RWPE2 (cell line): ENCODE results near the gene ADRA2B.

Experiments used
- ATAC-seq: fragments of 200-7000 bp; cut with Tn5 transposase; 3 replicates; pipeline ENCODE4 v1.9.1; 2021; ENCODE audit warnings: low read depth
- DNase-seq: peaks from one replicate; pipeline ENCODE4 v3.0.0-alpha.2; 2020; ENCODE audit warnings: low spot score
- H3K27ac ChIP-seq: fragments of 450-650 bp; 2 replicates; pipeline ENCODE4 v1.5.1; 2017; ENCODE audit warnings: mild to moderate bottlenecking; ENCODE audit not compliant: poor library complexity, severe bottlenecking
- H3K27me3 ChIP-seq: fragments of 250-450 bp; sonication (Bioruptor Pico); 2 replicates; pipeline ENCODE4 v1.5.1; 2021; ENCODE audit warnings: mild to moderate bottlenecking, moderate library complexity; ENCODE audit not compliant: insufficient read depth, poor library complexity, severe bottlenecking
- H3K36me3 ChIP-seq: fragments of 250-450 bp; sonication (Bioruptor Pico); 2 replicates; pipeline ENCODE4 v1.5.1; 2020; ENCODE audit warnings: low read depth, mild to moderate bottlenecking, moderate library complexity
- H3K4me1 ChIP-seq: fragments of 250-450 bp; sonication (Bioruptor Pico); 2 replicates; pipeline ENCODE4 v1.5.1; 2021; ENCODE audit warnings: mild to moderate bottlenecking, moderate library complexity; ENCODE audit not compliant: insufficient read depth, poor library complexity, severe bottlenecking
- H3K4me3 ChIP-seq: fragments of 250-450 bp; sonication (Bioruptor Pico); 2 replicates; pipeline ENCODE4 v1.5.1; 2021; ENCODE audit warnings: mild to moderate bottlenecking, moderate library complexity; ENCODE audit not compliant: severe bottlenecking
- H3K9me3 ChIP-seq: fragments of 250-450 bp; sonication (Bioruptor Pico); 2 replicates; pipeline ENCODE4 v1.5.1; 2021; ENCODE audit warnings: mild to moderate bottlenecking, moderate library complexity; ENCODE audit not compliant: severe bottlenecking
- TF ChIP-seq, protein P1 (sequence below): fragments of 450-650 bp; IDR thresholded peaks from one replicate; pipeline ENCODE4 v1.5.1; 2017; ENCODE audit warnings: mild to moderate bottlenecking, moderate library complexity; ENCODE audit not compliant: poor library complexity, severe bottlenecking

Gene ADRA2B

DNA sequence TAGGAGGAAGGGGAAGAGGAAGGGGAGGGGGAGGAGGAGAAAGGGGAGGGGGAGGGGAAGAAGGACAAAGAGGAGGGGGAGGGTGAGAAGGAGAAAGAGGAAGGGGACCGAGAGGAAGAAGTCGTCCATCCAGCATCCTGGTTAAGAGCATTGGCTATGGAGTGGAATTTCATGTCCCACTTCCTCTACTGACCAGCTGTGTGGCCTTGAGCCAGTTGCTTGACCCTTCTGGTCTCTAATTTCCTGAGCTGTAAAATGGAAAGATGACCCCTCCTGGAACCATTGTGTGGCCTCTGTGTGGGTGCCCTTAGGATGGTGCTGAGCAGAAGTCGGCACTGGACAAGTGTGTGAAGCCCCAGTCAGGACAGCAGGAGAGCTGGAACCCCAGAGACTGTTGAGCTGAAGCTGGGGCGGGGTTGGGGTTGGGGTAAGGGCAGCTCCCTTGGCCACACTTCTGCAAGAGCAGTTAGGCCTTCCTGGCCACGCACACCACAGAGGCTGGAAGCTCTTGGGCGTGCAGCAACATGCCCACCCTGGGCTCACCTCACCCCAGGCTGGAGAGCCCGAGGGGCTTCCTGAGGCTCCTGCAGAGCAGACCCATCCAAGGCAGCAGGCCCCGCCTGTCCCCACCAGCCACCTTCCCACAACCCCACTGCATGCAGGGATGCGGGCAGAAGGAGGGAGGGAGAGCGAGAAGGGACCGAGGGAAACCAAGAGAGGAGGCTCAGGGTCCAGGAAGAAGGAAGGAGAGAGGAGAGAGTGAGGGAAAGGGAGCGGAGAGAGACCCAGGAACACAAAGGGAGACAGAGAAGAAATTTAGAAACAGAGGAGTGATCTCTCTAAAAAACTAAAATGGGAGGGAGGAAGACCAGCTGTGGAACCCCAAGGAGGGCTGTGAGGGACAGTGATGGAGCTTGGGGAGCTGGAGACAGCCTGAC is 16.2 kb downstream of the ADRA2B start:
- Histone ChIP-seq H3K27me3 (no peaks in the 10 kb centered on the region), H3K4me1 (peaks cover 7% of the 10 kb centered on the region), H3K27ac (no peak overlapping the region), H3K9me3 (peaks cover under 1% of the 10 kb centered on the region), H3K4me3 (no peak overlapping the region), H3K36me3 (no peaks in the 10 kb centered on the region)
- peak; percentile 68 for DNase-seq
- TF ChIP-seq, protein P1, sequence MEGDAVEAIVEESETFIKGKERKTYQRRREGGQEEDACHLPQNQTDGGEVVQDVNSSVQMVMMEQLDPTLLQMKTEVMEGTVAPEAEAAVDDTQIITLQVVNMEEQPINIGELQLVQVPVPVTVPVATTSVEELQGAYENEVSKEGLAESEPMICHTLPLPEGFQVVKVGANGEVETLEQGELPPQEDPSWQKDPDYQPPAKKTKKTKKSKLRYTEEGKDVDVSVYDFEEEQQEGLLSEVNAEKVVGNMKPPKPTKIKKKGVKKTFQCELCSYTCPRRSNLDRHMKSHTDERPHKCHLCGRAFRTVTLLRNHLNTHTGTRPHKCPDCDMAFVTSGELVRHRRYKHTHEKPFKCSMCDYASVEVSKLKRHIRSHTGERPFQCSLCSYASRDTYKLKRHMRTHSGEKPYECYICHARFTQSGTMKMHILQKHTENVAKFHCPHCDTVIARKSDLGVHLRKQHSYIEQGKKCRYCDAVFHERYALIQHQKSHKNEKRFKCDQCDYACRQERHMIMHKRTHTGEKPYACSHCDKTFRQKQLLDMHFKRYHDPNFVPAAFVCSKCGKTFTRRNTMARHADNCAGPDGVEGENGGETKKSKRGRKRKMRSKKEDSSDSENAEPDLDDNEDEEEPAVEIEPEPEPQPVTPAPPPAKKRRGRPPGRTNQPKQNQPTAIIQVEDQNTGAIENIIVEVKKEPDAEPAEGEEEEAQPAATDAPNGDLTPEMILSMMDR, result no peak
- ATAC-seq, result peak; percentile 74

DNA sequence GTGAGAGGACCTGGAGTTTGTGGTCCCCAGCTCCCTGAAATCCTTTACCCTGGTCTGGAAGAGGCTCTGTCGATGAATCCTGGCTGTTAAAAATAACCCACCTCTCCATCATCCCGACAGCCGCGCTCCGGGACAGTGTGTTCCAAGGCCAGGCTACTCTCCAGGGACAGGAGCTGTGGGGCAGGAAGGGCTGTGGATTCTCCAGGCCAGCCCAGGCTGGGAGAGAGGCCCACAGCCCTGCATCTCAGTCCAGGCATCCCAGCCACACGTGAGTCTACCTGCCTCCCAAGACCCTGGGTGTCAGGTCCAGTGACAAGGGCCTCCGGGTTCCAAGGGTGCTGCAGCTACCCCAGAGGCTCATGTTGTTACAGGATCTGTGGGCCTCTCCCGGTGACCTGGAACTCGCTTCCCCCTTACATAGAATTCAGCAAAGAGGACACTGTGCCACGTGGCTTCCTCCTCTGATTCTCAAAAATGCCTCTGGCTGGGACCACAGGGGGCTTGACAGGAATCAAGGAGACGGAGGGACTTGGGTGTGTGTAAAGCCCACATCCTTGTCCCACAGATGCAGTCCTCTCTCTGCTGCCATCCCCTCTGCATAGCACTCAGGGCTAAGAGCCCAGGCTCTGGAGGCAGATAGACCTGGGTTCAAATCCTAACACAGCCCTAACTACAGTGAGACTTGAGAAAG is 17.3 kb downstream of the ADRA2B start:
- H3K4me1 ChIP-seq, result peaks cover 7% of the 10 kb centered on the region
- TF ChIP-seq, protein P1, result no peak
- DNase-seq (peak; percentile 29), ATAC-seq (no peak)
- no peaks in the 10 kb centered on the region for H3K9me3 ChIP-seq
- no peaks in the 10 kb centered on the region for H3K36me3 ChIP-seq
- H3K27me3 ChIP-seq, result no peaks in the 10 kb centered on the region
- H3K4me3 ChIP-seq, result no peak overlapping the region
- H3K27ac ChIP-seq, result no peak overlapping the region

DNA sequence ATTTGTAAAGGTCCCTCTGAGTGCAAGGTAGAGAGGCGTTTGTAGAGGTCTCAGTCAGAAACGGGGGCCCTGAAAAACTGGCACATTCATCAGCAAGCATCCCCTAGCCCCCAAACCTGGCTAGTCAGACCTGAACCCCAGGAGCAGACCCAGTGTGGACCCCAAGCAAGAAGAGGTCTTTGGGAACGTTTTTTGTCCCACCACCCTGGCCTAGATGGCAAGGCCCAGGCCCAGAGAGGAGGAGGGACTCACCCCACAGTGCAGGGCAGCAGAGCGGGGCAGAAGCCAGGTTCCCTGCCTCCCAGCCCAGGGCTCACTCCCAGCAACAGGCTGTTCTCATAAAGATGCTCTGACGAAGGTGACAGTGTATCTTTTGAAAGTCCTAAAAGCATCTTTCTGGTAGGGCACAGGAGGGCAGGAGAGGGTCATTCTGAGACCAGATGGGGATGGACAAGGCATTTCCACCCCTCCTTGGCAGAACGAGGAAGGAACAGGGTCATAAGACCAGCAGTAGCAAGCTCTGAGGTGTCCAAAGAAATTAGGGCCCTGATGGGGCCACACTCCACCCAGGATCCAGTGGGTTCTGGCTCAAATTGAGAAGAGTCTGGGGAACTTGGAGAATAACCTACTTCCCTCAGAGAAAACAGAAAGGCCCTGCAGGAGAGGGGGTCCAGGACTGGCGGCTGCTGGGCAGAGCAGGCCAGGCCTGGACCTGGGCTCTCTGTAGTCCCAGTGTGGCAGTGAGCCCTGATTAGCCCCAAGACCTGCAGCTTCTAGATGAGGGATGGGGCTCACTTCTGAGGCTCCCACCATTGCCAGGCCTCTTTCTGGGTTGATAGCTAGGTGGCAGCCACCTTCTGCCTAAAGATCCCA is 18.2 kb downstream of the ADRA2B start:
- H3K27ac ChIP-seq, result no peak overlapping the region
- TF ChIP-seq, protein P1, result no peak
- DNase-seq, result peak; percentile 28
- no peaks in the 10 kb centered on the region for H3K36me3 ChIP-seq
- peaks cover 7% of the 10 kb centered on the region for H3K4me1 ChIP-seq
- H3K4me3 ChIP-seq, result no peak overlapping the region
- no peak for ATAC-seq
- no peaks in the 10 kb centered on the region for H3K27me3 ChIP-seq
- no peaks in the 10 kb centered on the region for H3K9me3 ChIP-seq

DNA sequence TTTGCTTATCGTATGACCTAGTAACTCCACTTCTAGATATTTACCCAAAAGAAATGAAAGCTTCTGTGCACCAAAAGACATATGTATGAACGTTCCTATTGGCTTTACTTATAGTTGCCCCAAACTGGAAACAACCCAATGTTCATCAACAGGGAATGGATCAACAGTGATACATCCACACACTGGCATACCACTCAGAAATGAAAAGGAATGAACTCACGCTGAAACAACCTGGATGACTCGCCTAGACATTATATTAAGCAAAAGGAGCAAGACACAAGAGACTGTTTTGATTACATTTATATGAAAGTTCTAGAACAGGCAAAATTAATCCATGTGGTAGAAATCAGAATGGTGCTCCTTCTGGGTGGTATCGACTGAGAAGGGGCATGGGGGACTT is 18.9 kb downstream of the ADRA2B start:
- H3K4me1 ChIP-seq, result peaks cover 7% of the 10 kb centered on the region
- DNase-seq (no peak), ATAC-seq (no peak)
- no peak overlapping the region for H3K27ac ChIP-seq
- H3K9me3 ChIP-seq, result no peaks in the 10 kb centered on the region
- H3K27me3 ChIP-seq, result no peaks in the 10 kb centered on the region
- TF ChIP-seq, protein P1, result no peak
- H3K36me3 ChIP-seq, result no peaks in the 10 kb centered on the region
- H3K4me3 ChIP-seq, result no peak overlapping the region
